CD4-positive, alpha-beta T cell (primary cell): ENCODE results near the gene CYB5A. TPM values are rescaled to one million over a fixed set of nuclear protein-coding genes. Genes with fewer than 3 reads are reported as not detected.

Source experiments
- ATAC-seq: fragments of 200-7000 bp; cut with Tn5 transposase; one replicate; pipeline ENCODE4 v1.10.0; 2022; ENCODE audit warnings: mild to moderate bottlenecking; ENCODE audit not compliant: poor library complexity
- CTCF ChIA-PET: fragments of 350-600 bp; sonication (Branson Sonifier 250); formaldehyde crosslinking; loops from one replicate; lab custom pipeline; 2021; ENCODE audit warnings: antibody characterized with exemption, inconsistent platforms; lab: Charles Lee
- POLR2A ChIA-PET: fragments of 350-600 bp; sonication (Branson Sonifier 250); formaldehyde crosslinking; loops from one replicate; lab custom pipeline; 2021; ENCODE audit warnings: antibody characterized with exemption, inconsistent platforms; lab: Charles Lee
- DNase-seq, 14 experiments: peaks; one replicate each; pipeline ENCODE4 v3.0.0-alpha.2; 2013 to 2020; ENCODE audit warnings: mixed read lengths in 2 of 14
- H3K27ac ChIP-seq, 2 donors: one replicate each; pipeline versions ENCODE4 v1.5.1 to v1.7.0; 2013; ENCODE audit warnings: low read length in 2 of 2, low read depth in 1 of 2, mild to moderate bottlenecking in 1 of 2
- H3K27me3 ChIP-seq, 2 experiments: 1 replicate in 1 of 2; 2 replicates in 1 of 2; pipeline versions ENCODE4 v1.6.1 to v1.7.0; 2013; ENCODE audit warnings: low read length in 2 of 2, control low read depth in 1 of 2, mild to moderate bottlenecking in 1 of 2, moderate library complexity in 1 of 2; ENCODE audit not compliant: insufficient read depth in 2 of 2, control insufficient read depth in 1 of 2
- H3K36me3 ChIP-seq: one replicate; pipeline ENCODE4 v1.6.1; 2013; ENCODE audit warnings: low read length, control low read depth; ENCODE audit not compliant: insufficient read depth
- H3K4me1 ChIP-seq: one replicate; pipeline ENCODE4 v1.6.1; 2013; ENCODE audit warnings: low read length, control low read depth; ENCODE audit not compliant: insufficient read depth
- H3K4me3 ChIP-seq: one replicate; pipeline ENCODE4 v1.5.1; 2013; ENCODE audit warnings: mild to moderate bottlenecking, low read length, moderate library complexity
- H3K9me3 ChIP-seq, 2 experiments: 1 replicate in 1 of 2; 2 replicates in 1 of 2; pipeline versions ENCODE4 v1.6.1 to v1.7.0; 2013; ENCODE audit warnings: low read length in 2 of 2, mild to moderate bottlenecking in 2 of 2, control low read depth in 1 of 2, moderate library complexity in 1 of 2; ENCODE audit not compliant: control insufficient read depth in 1 of 2, insufficient read depth in 1 of 2
- H3K27ac Mint-ChIP-seq: one replicate; pipeline ENCODE4 v1.8.0; 2020; ENCODE audit warnings: mixed read lengths
- H3K27me3 Mint-ChIP-seq: one replicate; pipeline ENCODE4 v1.8.0; 2021; ENCODE audit warnings: mixed read lengths
- H3K36me3 Mint-ChIP-seq: one replicate; pipeline ENCODE4 v1.8.0; 2021; ENCODE audit warnings: low read depth, mixed read lengths
- H3K4me1 Mint-ChIP-seq: one replicate; pipeline ENCODE4 v1.8.0; 2021; ENCODE audit warnings: low read depth, mixed read lengths
- H3K4me3 Mint-ChIP-seq: one replicate; pipeline ENCODE4 v1.8.0; 2020; ENCODE audit warnings: mild to moderate bottlenecking, mixed read lengths
- H3K9me3 Mint-ChIP-seq: one replicate; pipeline ENCODE4 v1.8.0; 2020; ENCODE audit warnings: mixed read lengths
- CTCF ChIP-seq: fragments of 200-600 bp; IDR thresholded peaks from one replicate; pipeline ENCODE4 v1.8.0; 2022; ENCODE audit warnings: antibody characterized with exemption, mild to moderate bottlenecking
- intact Hi-C, 2 experiments: fragments of 100-400 bp; cut with DNase I in 1 of 2; cut with micrococcal nuclease in 1 of 2; formaldehyde crosslinking; loops; one replicate each; pipeline versions ENCODE4 v1.15.1 to v1.9.0; 2023 to 2025; cut with DNase I, micrococcal nuclease
- total RNA-seq, 174 experiments: library from RNA in 2 of 174; stranded (reverse) in 2 of 174; gene quantifications; one replicate each; pipeline ENCODE4 v1.2.3 and lab custom pipeline; 2021 to 2026

CYB5A gene
- total RNA-seq, 2 experiments from 2014 or later: 3.7 to 4.1 TPM

DNA sequence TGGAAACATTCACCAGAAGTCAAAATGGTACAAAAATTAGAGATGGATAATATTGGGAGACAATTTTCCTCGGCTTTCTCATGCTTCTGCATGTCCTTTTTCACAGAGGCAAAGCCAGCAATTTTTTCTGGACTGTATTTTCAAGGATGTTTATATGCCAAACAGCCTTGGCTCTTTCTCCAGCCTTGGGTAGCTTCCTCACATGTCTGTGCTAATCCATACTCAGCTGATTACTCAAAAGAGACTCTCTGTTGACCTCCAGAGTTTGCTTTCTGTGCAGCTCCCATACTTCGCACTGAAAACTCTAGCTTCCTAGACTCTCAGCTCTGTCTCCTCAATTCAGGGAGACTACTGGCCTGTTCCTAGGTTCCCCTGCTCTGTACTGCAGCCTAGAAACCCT lies 34.5 kb upstream of the CYB5A start:
- H3K4me3 ChIP-seq: no peak overlapping the region
- no peak for ATAC-seq
- Mint-ChIP-seq H3K4me1 (no peaks in the 10 kb centered on the region), H3K9me3 (no peaks in the 10 kb centered on the region), H3K36me3 (no peaks in the 10 kb centered on the region), H3K4me3 (no peak overlapping the region), H3K27me3 (peaks cover 7% of the 10 kb centered on the region), H3K27ac (no peak overlapping the region)
- intact Hi-C loops: no loop called here
- H3K27ac ChIP-seq: no peak overlapping the region
- TF ChIP-seq CTCF: no peak
- H3K4me1 ChIP-seq: no peaks in the 10 kb centered on the region
- DNase-seq: no peak
- no peaks in the 10 kb centered on the region for H3K36me3 ChIP-seq
- POLR2A ChIA-PET: no interaction called here
- peaks cover 0 to 5% of the 10 kb centered on the region in 2 experiments for H3K27me3 ChIP-seq
- CTCF ChIA-PET: no interaction called here
- no peaks in the 10 kb centered on the region for H3K9me3 ChIP-seq

- Mint-ChIP-seq H3K36me3 (no peaks in the 10 kb centered on the region), H3K4me1 (no peaks in the 10 kb centered on the region), H3K9me3 (no peaks in the 10 kb centered on the region), H3K27me3 (peaks cover 9% of the 10 kb centered on the region), H3K4me3 (no peak overlapping the region), H3K27ac (no peak overlapping the region)
- no peaks in the 10 kb centered on the region for H3K36me3 ChIP-seq
- ATAC-seq: no peak
- no peak for TF ChIP-seq CTCF
- no peaks in the 10 kb centered on the region for H3K27me3 ChIP-seq
- no peak overlapping the region for H3K4me3 ChIP-seq
- intact Hi-C loops: no loop called here
- CTCF ChIA-PET: no interaction called here
- POLR2A ChIA-PET: no interaction called here
- H3K9me3 ChIP-seq: peaks cover 0 to 7% of the 10 kb centered on the region in 2 experiments
- H3K4me1 ChIP-seq: no peaks in the 10 kb centered on the region
- no peak overlapping the region for H3K27ac ChIP-seq
- DNase-seq: no peak
Measured at GRCh38 chr18:74316257-74317170, 24.8 kb upstream of the CYB5A start.

DNA sequence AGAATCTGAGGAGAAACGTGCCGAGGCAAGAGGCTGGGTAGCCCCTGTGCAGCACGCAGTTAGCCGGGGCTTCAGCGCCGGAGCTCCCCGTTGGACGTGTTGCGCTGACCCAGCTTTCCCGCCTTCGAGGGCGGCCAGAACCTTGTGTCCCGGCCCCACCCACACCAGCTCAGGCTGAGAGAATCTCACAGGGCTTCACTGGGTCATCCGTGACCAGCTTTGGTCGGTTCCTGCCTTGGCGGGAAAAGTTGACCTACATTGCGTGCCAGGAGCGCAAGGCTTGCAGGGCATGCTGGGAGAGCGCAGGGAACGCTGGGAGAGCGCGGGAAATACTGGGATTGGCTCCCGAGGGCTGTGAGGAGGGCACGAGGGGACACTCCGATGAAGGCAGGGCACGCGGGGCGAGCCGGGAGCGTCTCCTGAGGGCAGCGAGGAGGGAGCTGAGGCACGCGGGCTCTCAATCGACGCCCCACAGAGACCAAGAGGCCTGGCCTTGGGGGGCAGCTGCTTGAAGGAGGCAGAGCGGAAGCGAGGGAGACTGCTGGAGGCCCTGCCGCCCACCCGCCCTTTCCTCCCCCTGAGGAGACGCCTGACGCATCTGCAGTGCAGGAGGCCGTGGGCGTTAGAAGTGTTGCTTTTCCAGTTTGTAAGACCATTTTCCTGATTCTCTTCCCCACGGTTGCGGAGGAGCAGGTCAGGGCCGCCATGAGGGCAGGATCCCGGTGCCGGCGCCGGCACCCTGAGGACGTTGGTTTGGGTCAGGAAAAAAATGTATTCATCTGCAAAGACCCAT lies 23.9 kb upstream of the CYB5A start, which contains the start of gene C18orf63:
C18orf63 (plus strand) TSS at position 376 of the 793 bp plus-strand sequence. CDS start 2,027 bp downstream, outside the sequence.
- DNase-seq (no peak), ATAC-seq (no peak)
- Mint-ChIP-seq H3K27me3 (peaks cover 9% of the 10 kb centered on the region), H3K36me3 (no peaks in the 10 kb centered on the region), H3K9me3 (no peaks in the 10 kb centered on the region), H3K4me3 (no peak within 1 kb of the TSS), H3K27ac (no peak within 1 kb of the TSS), H3K4me1 (no peaks in the 10 kb centered on the region)
- H3K4me3 ChIP-seq: no peak within 1 kb of the TSS
- H3K9me3 ChIP-seq: peaks cover 0 to 7% of the 10 kb centered on the region in 2 experiments
- no peaks in the 10 kb centered on the region for H3K36me3 ChIP-seq
- no peaks in the 10 kb centered on the region for H3K4me1 ChIP-seq
- no peaks in the 10 kb centered on the region for H3K27me3 ChIP-seq
- intact Hi-C loops: no loop called here
- H3K27ac ChIP-seq: no peak within 1 kb of the TSS
- ChIA-PET POLR2A (no interaction called here), CTCF (no interaction called here)
- no peak for TF ChIP-seq CTCF
